Measurements from ENCODE around the gene PRAMEF5.
"Not testable (repeated sequence)": the region's sequence is repeated elsewhere in the genome, so short reads cannot be mapped to it uniquely, and the experiment has no call there.

- TF ChIP-seq CTCF (tag by site-specific recombination; IDR thresholded peaks at IDR 0.05); HOXD13 (CRISPR knock-in tag; IDR thresholded peaks at IDR 0.05; ENCODE audit: borderline replicate concordance); ZNF530 (tag by site-specific recombination; IDR thresholded peaks at IDR 0.05; ENCODE audit: low read depth); MZF1 (tag by site-specific recombination; IDR thresholded peaks at IDR 0.05; ENCODE audit: borderline replicate concordance); SP3 (tag by site-specific recombination; IDR thresholded peaks at IDR 0.05); ZBTB7A (tag by site-specific recombination; IDR thresholded peaks at IDR 0.05; ENCODE audit: low read depth); ZNF335 (tag by site-specific recombination; conservative IDR thresholded peaks at IDR 0.05); ZNF514 (tag by site-specific recombination; IDR thresholded peaks at IDR 0.05); ZNF792 (tag by site-specific recombination; IDR thresholded peaks at IDR 0.05): not testable (repeated sequence)
- TF ChIP-seq, protein P1, sequence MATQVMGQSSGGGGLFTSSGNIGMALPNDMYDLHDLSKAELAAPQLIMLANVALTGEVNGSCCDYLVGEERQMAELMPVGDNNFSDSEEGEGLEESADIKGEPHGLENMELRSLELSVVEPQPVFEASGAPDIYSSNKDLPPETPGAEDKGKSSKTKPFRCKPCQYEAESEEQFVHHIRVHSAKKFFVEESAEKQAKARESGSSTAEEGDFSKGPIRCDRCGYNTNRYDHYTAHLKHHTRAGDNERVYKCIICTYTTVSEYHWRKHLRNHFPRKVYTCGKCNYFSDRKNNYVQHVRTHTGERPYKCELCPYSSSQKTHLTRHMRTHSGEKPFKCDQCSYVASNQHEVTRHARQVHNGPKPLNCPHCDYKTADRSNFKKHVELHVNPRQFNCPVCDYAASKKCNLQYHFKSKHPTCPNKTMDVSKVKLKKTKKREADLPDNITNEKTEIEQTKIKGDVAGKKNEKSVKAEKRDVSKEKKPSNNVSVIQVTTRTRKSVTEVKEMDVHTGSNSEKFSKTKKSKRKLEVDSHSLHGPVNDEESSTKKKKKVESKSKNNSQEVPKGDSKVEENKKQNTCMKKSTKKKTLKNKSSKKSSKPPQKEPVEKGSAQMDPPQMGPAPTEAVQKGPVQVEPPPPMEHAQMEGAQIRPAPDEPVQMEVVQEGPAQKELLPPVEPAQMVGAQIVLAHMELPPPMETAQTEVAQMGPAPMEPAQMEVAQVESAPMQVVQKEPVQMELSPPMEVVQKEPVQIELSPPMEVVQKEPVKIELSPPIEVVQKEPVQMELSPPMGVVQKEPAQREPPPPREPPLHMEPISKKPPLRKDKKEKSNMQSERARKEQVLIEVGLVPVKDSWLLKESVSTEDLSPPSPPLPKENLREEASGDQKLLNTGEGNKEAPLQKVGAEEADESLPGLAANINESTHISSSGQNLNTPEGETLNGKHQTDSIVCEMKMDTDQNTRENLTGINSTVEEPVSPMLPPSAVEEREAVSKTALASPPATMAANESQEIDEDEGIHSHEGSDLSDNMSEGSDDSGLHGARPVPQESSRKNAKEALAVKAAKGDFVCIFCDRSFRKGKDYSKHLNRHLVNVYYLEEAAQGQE (tag by site-specific recombination; IDR thresholded peaks at IDR 0.05), result not testable (repeated sequence)
These were observed 35.0 kb downstream of the PRAMEF5 start for GRCh38 chr1:13289030-13289429.

Measured in HEK293 (cell line).